Epithelial cell of prostate (primary cell): Measurements from ENCODE around the gene TIGD1.

ENCODE experiments used
- DNase-seq: peaks from one replicate; pipeline ENCODE4 v3.0.0-alpha.2; 2011; ENCODE audit warnings: low read depth, low spot score
- H3K27ac ChIP-seq: fragments of 450-650 bp; 2 replicates; pipeline ENCODE4 v1.5.1; 2017; ENCODE audit warnings: mild to moderate bottlenecking

Gene TIGD1

GRCh38 chr2:232525791-232526371 is 24.5 kb downstream of the TIGD1 start, which contains the start of gene CHRND:
CHRND (plus strand) TSS chr2:232526160; CDS start chr2:232526216, 56 bp downstream.
- DNase-seq = no peak
- no peak within 1 kb of the TSS for H3K27ac ChIP-seq

- H3K27ac ChIP-seq = no peak overlapping the region
- no peak for DNase-seq
Observed at GRCh38 chr2:232525199-232525598, 25.2 kb downstream of the TIGD1 start.

- no peak overlapping the region for H3K27ac ChIP-seq
- DNase-seq = no peak
Observed at GRCh38 chr2:232524771-232525170, 25.6 kb downstream of the TIGD1 start.

GRCh38 chr2:232523682-232524597 is 26.4 kb downstream of the TIGD1 start:
- no peak for DNase-seq
- no peak overlapping the region for H3K27ac ChIP-seq

- no peak for DNase-seq
- H3K27ac ChIP-seq = no peak overlapping the region
Observed at GRCh38 chr2:232523402-232523681, 27.0 kb downstream of the TIGD1 start.

- H3K27ac ChIP-seq = no peak overlapping the region
- DNase-seq = no peak
Observed at GRCh38 chr2:232522623-232523401, 27.5 kb downstream of the TIGD1 start.

- no peak for DNase-seq
Observed at GRCh38 chr2:232521959-232522622, 28.3 kb downstream of the TIGD1 start.

GRCh38 chr2:232521098-232521497 is 29.3 kb downstream of the TIGD1 start:
- no peak overlapping the region for H3K27ac ChIP-seq
- DNase-seq = no peak

More at GRCh38 chr2:232521959-232522622, 28.3 kb downstream of the TIGD1 start:
- H3K27ac ChIP-seq = no peak overlapping the region

GRCh38 chr2:232520489-232520888 is 29.9 kb downstream of the TIGD1 start:
- DNase-seq = no peak
- H3K27ac ChIP-seq = no peak overlapping the region

GRCh38 chr2:232519581-232520438 is 30.5 kb downstream of the TIGD1 start, which contains the start of gene PRSS56:
PRSS56 (plus strand) TSS chr2:232520388; CDS start chr2:232520599, 211 bp downstream.
- H3K27ac ChIP-seq = no peak within 1 kb of the TSS
- DNase-seq = no peak

GRCh38 chr2:232518844-232519243 is 31.5 kb downstream of the TIGD1 start:
- no peak overlapping the region for H3K27ac ChIP-seq
- no peak for DNase-seq

- DNase-seq = no peak
Observed at GRCh38 chr2:232516551-232516950, 33.8 kb downstream of the TIGD1 start.

GRCh38 chr2:232515639-232516038 is 34.7 kb downstream of the TIGD1 start:
- H3K27ac ChIP-seq = no peak overlapping the region
- DNase-seq = no peak

More at GRCh38 chr2:232516551-232516950, 33.8 kb downstream of the TIGD1 start:
- no peak overlapping the region for H3K27ac ChIP-seq

GRCh38 chr2:232513353-232513752 is 37.0 kb downstream of the TIGD1 start:
- no peak overlapping the region for H3K27ac ChIP-seq
- DNase-seq = no peak

GRCh38 chr2:232512602-232513001 is 37.8 kb downstream of the TIGD1 start:
- no peak overlapping the region for H3K27ac ChIP-seq
- DNase-seq = no peak

GRCh38 chr2:232511336-232511890 is 38.9 kb downstream of the TIGD1 start:
- H3K27ac ChIP-seq = no peak overlapping the region
- DNase-seq = no peak

- no peak overlapping the region for H3K27ac ChIP-seq
Observed at GRCh38 chr2:232508251-232508650, 42.1 kb downstream of the TIGD1 start.

GRCh38 chr2:232506709-232507108 is 43.6 kb downstream of the TIGD1 start:
- no peak overlapping the region for H3K27ac ChIP-seq
- no peak for DNase-seq

More at GRCh38 chr2:232508251-232508650, 42.1 kb downstream of the TIGD1 start:
- no peak for DNase-seq

GRCh38 chr2:232505856-232506255 is 44.5 kb downstream of the TIGD1 start:
- H3K27ac ChIP-seq = no peak overlapping the region
- no peak for DNase-seq
